ENCODE measurements around the gene C7.

The C7 gene

DNA sequence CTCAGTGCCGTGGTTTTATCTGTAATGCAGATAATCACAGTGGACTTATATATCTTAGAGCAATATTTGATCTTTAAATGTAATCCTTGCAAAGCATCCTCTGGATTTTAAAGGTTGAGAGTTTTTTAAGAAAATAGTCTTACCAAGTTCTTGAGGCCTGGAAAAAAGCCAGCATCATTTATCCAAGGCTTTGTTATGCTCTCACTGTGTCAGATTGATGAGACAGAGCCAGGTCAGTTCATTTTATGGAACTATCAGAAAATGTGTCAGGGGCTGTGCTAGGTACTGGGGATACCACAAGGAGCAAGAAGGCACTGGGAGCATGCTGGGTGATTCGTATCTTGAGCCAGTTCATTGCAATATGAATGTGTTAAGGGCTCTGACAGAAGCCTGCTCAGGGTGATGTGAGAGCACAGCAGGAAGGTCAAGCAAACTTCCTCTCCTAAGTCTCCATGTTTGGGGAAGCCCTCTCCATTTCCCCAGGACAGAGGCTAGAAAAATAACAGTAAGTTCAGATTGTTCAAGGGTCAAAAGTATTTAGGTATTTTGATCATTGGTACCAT is 19.7 kb downstream of the C7 start:
- no peak for DNase-seq (ENCODE audit: low read depth in 2 of 2)
- TF ChIP-seq, protein P1, sequence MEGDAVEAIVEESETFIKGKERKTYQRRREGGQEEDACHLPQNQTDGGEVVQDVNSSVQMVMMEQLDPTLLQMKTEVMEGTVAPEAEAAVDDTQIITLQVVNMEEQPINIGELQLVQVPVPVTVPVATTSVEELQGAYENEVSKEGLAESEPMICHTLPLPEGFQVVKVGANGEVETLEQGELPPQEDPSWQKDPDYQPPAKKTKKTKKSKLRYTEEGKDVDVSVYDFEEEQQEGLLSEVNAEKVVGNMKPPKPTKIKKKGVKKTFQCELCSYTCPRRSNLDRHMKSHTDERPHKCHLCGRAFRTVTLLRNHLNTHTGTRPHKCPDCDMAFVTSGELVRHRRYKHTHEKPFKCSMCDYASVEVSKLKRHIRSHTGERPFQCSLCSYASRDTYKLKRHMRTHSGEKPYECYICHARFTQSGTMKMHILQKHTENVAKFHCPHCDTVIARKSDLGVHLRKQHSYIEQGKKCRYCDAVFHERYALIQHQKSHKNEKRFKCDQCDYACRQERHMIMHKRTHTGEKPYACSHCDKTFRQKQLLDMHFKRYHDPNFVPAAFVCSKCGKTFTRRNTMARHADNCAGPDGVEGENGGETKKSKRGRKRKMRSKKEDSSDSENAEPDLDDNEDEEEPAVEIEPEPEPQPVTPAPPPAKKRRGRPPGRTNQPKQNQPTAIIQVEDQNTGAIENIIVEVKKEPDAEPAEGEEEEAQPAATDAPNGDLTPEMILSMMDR (IDR thresholded peaks at IDR 0.05; ENCODE audit: low read depth, low read length): no peak
- H3K4me3 ChIP-seq (replicated peaks in 1 of 2; ENCODE audit: low read depth in 2 of 2, low read length in 2 of 2): no peak overlapping the region

DNA sequence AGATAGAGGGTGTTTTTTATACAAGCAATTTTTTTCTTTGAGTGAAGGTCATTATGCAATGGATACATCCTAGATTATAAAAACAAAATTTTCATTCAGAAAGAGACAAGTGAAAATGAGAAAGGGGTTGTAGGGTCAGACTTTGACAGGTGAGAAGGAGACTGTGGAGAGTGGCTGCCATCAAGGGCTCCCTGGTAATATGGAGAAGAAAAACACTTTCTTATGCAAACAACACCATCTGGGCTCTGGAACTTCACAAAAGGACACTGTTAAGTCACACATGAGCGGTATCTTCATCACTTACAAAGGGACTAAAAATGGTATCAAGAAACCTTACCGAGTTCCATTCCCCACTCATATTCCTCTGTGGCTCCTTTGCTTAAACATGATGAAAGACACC is 23.5 kb downstream of the C7 start:
- TF ChIP-seq, protein P1 (IDR thresholded peaks at IDR 0.05; ENCODE audit: low read depth, low read length): no peak

DNA sequence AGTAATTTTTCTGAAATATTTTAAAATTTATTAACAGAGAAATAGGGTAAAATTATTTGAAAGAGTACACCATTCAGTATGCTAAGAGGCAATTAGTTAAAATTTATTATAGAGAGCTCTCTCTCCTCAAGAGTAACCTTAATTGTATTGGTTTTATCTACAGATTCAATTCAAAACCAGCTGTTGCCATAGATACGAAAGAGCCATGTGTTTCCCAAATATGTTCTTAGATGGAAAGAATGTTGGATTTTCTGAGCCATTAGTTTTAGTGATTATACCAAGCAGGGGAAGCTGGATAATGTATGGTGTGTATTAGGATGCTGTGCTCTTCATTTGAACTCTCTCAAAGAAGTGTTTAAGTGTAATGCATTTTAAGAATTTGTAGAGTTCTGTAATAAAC is 27.8 kb downstream of the C7 start:
- TF ChIP-seq, protein P1 (IDR thresholded peaks at IDR 0.05; ENCODE audit: low read depth, low read length): no peak
- H3K4me3 ChIP-seq (replicated peaks in 1 of 2; ENCODE audit: low read depth in 2 of 2, low read length in 2 of 2): no peak overlapping the region
- no peak for DNase-seq (ENCODE audit: low read depth in 2 of 2)

More for the DNA sequence above, 23.5 kb downstream of the C7 start:
- DNase-seq (ENCODE audit: low read depth in 2 of 2): no peak
- H3K4me3 ChIP-seq (replicated peaks in 1 of 2; ENCODE audit: low read depth in 2 of 2, low read length in 2 of 2): no peak overlapping the region

DNA sequence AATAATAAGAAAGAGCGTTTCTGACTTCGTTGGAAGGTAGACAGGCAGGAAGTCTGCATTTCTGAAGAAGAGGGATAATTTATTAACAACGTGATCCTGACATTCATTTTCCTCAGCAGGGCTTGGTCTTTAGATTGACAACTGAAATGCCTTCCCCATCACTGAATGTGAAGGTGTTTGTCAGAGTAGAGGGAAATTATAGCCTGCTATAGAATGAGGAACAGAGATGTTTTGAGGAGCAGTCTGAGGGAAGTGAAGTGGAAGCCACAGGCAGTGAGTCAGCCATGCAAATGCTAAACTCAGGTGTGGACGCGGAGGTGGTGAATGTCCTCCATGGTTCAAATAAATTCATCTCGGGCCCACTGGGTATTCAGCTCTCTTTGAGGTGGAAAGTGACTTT is 30.5 kb downstream of the C7 start:
- TF ChIP-seq, protein P1 (IDR thresholded peaks at IDR 0.05; ENCODE audit: low read depth, low read length): no peak
- no peak overlapping the region for H3K4me3 ChIP-seq (replicated peaks in 1 of 2; ENCODE audit: low read depth in 2 of 2, low read length in 2 of 2)
- no peak for DNase-seq (ENCODE audit: low read depth in 2 of 2)

DNA sequence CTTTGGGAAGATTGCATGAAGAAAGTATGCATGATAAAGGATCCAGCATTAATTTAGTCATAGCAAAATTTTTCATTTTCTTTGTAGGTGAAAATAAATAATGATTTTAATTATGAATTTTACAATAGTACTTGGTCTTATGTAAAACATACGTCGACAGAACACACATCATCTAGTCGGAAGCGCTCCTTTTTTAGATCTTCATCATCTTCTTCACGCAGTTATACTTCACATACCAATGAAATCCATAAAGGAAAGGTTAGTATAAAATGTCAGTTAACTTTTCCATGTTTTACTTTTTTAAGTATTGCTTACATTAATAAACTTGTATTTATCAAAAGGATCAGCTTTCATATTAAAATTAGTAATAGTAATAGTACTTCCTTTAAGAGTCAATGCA is 35.8 kb downstream of the C7 start:
- no peak for DNase-seq (ENCODE audit: low read depth in 2 of 2)
- TF ChIP-seq, protein P1 (IDR thresholded peaks at IDR 0.05; ENCODE audit: low read depth, low read length): no peak
- no peak overlapping the region for H3K4me3 ChIP-seq (replicated peaks in 1 of 2; ENCODE audit: low read depth in 2 of 2, low read length in 2 of 2)

DNA sequence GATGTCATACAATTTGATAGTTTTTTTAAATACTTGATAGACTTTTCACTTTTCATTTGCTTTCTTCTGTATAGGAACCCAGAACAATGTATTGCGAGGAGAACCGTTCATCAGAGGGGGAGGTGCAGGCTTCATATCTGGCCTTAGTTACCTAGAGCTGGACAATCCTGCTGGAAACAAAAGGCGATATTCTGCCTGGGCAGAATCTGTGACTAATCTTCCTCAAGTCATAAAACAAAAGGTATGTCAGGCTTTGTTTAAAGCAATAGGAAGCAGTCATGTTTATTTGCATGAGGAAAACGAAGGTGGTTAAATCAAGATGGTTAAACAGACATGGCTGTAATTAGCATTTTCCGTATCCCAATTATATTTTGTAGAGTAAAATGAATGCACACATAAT is 46.0 kb downstream of the C7 start:
- TF ChIP-seq, protein P1 (IDR thresholded peaks at IDR 0.05; ENCODE audit: low read depth, low read length): no peak
- H3K4me3 ChIP-seq (replicated peaks in 1 of 2; ENCODE audit: low read depth in 2 of 2, low read length in 2 of 2): no peak overlapping the region
- DNase-seq (ENCODE audit: low read depth in 2 of 2): peak in 1 of 2 donors; percentile 6

DNA sequence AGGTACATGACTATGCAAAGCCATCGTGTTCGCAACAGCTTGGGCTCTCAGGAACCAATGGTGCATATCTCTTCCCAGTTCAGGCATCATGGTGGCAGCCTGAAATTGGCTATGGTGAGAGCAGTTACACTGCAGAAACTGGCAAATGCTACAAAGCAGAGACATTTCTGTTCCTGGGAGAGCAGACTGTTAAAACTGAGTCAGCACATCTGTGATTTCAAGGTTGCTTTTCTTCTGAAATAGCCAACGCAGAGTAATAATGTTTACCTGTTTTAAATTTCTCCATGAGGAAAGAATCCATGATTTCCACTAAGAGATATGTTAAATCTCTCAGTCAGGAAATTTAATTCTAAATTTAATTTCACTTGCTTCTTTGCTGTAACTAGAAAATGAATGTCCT is 47.8 kb downstream of the C7 start:
- H3K4me3 ChIP-seq (replicated peaks in 1 of 2; ENCODE audit: low read depth in 2 of 2, low read length in 2 of 2): no peak overlapping the region
- DNase-seq (ENCODE audit: low read depth in 2 of 2): no peak
- TF ChIP-seq, protein P1 (IDR thresholded peaks at IDR 0.05; ENCODE audit: low read depth, low read length): no peak
